GM19324 (cell line): ENCODE results near the gene CALD1.

Experiments used
- ATAC-seq: cut with Tn5 transposase; IDR thresholded peaks from one replicate; pipeline ENCODE4 v1.9.1; 2021; ENCODE audit warnings: mild to moderate bottlenecking, moderate library complexity; ENCODE audit not compliant: unreplicated experiment, low FRiP score

The CALD1 gene

GRCh38 chr7:134820295-134820694 is 40.9 kb downstream of the CALD1 start:
- no peak for ATAC-seq

- no peak for ATAC-seq
Measured at GRCh38 chr7:134820778-134821177, 41.3 kb downstream of the CALD1 start.

- ATAC-seq, result no peak
Measured at GRCh38 chr7:134823400-134823799, 44.0 kb downstream of the CALD1 start.

GRCh38 chr7:134825666-134826065 is 46.2 kb downstream of the CALD1 start:
- no peak for ATAC-seq

- no peak for ATAC-seq
Measured at GRCh38 chr7:134826105-134826504, 46.7 kb downstream of the CALD1 start.

GRCh38 chr7:134827436-134827835 is 48.0 kb downstream of the CALD1 start:
- no peak for ATAC-seq

- ATAC-seq, result no peak
Measured at GRCh38 chr7:134827889-134828288, 48.5 kb downstream of the CALD1 start.

GRCh38 chr7:134828361-134828760 is 48.9 kb downstream of the CALD1 start:
- no peak for ATAC-seq

GRCh38 chr7:134829380-134829986 is 50.0 kb downstream of the CALD1 start:
- ATAC-seq, result no peak

GRCh38 chr7:134831862-134832261 is 52.4 kb downstream of the CALD1 start:
- ATAC-seq, result no peak

- no peak for ATAC-seq
Measured at GRCh38 chr7:134832367-134832766, 52.9 kb downstream of the CALD1 start.

- no peak for ATAC-seq
Measured at GRCh38 chr7:134834689-134835462, 55.4 kb downstream of the CALD1 start.

GRCh38 chr7:134835463-134835823 is 56.0 kb downstream of the CALD1 start:
- no peak for ATAC-seq

- ATAC-seq, result no peak
Measured at GRCh38 chr7:134836447-134836846, 57.0 kb downstream of the CALD1 start.

GRCh38 chr7:134839298-134839697 is 59.9 kb downstream of the CALD1 start:
- ATAC-seq, result no peak

- ATAC-seq, result no peak
Measured at GRCh38 chr7:134842062-134842461, 62.6 kb downstream of the CALD1 start.

- no peak for ATAC-seq
Measured at GRCh38 chr7:134842886-134843430, 63.5 kb downstream of the CALD1 start.

- ATAC-seq, result no peak
Measured at GRCh38 chr7:134844200-134844599, 64.8 kb downstream of the CALD1 start.

- ATAC-seq, result peak; percentile 73
Measured at GRCh38 chr7:134845461-134845860, 66.0 kb downstream of the CALD1 start.

- no peak for ATAC-seq
Measured at GRCh38 chr7:134847851-134848588, 68.6 kb downstream of the CALD1 start.

- ATAC-seq, result no peak
Measured at GRCh38 chr7:134850066-134850465, 70.6 kb downstream of the CALD1 start.
